A673 (cell line): Measurements from ENCODE around the gene HELZ.

Source experiments
- EZH2 ChIP-seq: fragments of 200-600 bp; sonication (generic); IDR thresholded peaks from 2 replicates; pipeline ENCODE4 v1.6.1; 2017; ENCODE audit warnings: borderline replicate concordance, low read depth, mild to moderate bottlenecking, mixed read lengths, antibody characterized with exemption, low read length; ENCODE audit not compliant: poor library complexity, severe bottlenecking
- TF ChIP-seq, protein P1 (sequence below): fragments of 300-800, 200-600 bp; sonication (generic); conservative IDR thresholded peaks from 2 replicates; pipeline ENCODE4 v1.5.1; 2017; ENCODE audit warnings: low read depth, mild to moderate bottlenecking, antibody characterized with exemption, low read length, moderate library complexity, mixed read lengths

DNA sequence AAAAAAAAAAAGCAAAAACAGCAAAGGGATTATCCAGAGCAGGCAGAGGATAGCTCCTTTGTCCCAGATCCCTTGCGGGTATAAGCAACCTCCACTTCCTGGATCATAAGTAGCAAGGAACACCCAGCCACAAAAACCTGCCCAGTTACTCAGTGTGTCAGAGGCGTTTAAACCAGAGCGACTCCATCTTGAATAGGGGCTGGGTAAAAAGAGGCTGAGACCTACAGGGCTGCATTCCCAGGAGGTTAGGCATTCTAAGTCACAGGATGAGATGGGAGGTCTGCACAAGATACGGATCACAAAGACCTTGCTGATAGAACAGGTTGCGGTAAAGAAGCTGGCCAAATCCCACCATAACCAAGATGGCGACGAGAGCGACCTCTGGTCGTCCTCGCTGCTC, 33.4 kb upstream of the HELZ start:
- TF ChIP-seq, protein P1, sequence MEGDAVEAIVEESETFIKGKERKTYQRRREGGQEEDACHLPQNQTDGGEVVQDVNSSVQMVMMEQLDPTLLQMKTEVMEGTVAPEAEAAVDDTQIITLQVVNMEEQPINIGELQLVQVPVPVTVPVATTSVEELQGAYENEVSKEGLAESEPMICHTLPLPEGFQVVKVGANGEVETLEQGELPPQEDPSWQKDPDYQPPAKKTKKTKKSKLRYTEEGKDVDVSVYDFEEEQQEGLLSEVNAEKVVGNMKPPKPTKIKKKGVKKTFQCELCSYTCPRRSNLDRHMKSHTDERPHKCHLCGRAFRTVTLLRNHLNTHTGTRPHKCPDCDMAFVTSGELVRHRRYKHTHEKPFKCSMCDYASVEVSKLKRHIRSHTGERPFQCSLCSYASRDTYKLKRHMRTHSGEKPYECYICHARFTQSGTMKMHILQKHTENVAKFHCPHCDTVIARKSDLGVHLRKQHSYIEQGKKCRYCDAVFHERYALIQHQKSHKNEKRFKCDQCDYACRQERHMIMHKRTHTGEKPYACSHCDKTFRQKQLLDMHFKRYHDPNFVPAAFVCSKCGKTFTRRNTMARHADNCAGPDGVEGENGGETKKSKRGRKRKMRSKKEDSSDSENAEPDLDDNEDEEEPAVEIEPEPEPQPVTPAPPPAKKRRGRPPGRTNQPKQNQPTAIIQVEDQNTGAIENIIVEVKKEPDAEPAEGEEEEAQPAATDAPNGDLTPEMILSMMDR: no peak
- no peak for TF ChIP-seq EZH2
